HL-60/S4 treated with phorbol 12-myristate 13-acetate at 8.2 ng/mL for 4 days and 3 days (cell line): ENCODE measurements around the gene RBPJ.
"Not testable (repeated sequence)": the region's sequence is repeated elsewhere in the genome, so short reads cannot be mapped to it uniquely, and the experiment has no call there.

Source experiments
- in situ Hi-C: fragments of 300-500 bp; cut with MboI; formaldehyde crosslinking; loops from 2 replicates; pipeline ENCODE4 v1.15.0; 2022; ENCODE audit warnings: low sequenced_read_pairs

The RBPJ gene

DNA sequence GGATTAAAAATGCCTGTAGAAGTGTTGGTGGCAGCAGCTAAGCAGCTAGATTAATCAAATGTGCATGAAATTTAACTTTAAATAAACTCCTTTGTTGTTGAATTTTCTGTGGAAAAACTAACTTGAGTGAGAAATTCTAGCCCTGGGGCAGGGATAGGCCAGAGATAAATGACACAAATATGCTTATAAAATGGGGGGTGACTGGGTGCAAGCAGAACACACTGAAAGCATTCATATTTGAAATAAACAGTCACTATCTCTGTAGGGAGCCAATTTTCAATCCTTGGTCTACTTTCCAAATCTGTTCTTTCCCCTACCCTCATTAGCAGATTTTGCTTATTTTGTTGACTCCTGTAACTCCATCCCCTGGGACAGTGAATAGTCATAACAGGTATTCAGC lies 47.9 kb downstream of the RBPJ start:
- in situ Hi-C loops, result no loop called here

- in situ Hi-C loops, result no loop called here
Measured at GRCh38 chr4:26369132-26369531, 48.3 kb downstream of the RBPJ start.

DNA sequence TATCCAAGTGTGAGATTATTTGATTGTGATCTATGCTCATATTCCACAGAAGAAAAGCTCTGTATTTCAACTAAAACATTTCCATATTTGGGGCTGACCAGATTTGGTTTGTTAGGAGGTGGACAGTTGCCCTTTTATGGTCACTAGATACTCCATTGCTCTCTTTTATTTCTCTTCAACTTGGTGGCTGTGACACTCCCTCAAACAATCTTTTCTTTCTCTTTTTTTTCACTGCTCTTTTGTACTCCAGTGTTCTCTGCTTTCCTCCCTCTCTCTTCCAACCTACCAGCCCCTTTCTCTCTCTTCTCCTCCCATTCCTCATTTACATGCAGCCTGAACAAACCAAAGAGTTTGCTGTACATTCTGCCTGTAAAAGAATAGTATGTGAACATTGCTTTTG lies 48.8 kb downstream of the RBPJ start:
- in situ Hi-C loops, result no loop called here

DNA sequence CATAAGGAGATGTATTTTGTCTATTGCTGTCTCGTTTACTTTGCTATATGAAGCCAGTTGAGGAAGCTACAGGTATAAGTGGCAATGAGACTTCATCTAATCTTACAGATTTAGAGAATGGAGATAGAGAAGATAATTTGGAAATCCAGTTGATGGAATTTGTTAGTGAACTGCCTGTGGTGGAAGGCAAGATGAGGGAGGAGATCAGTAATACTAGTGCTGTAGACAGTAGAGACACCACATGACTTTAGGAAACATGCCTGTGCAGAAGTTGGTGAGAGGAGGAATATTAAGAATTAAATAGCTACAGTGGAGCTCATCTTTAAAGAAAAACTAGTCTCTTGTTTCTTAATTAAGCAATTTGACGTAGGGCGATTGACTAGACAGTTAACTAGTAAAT lies 51.3 kb downstream of the RBPJ start:
- in situ Hi-C loops, result no loop called here

DNA sequence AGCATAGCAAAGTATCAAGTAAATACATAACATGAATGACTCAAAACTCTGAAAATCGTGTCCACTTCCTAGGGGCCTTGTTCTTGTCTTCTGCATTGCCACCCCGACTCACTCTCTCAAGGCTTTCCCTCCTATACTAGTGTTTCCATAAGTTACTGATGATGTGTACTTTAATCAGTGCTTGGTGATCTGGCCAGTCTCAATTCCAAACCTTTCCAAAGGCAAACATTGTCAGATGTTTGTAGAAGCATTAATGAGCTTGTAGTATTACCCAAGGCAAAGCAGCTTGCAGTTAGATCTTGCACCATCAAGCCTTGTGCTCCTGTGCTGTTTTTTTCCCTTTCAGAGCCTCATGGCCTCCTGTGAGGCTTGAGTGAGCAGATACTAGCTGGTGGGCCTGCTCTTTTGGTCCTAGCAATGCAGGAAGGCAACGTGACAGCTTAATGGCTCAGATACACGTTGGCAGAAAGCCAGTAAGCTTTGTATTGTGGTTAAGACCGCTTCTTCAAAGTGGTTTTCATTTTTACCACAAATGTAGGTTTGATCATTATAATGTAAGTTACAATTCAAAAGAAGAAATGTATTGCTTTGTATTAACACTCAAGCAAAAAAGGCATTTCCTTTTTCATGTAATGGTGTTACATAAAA lies 51.8 kb downstream of the RBPJ start:
- in situ Hi-C loops, result no loop called here

GRCh38 chr4:26375551-26375950 lies 54.7 kb downstream of the RBPJ start:
- in situ Hi-C loops, result no loop called here

DNA sequence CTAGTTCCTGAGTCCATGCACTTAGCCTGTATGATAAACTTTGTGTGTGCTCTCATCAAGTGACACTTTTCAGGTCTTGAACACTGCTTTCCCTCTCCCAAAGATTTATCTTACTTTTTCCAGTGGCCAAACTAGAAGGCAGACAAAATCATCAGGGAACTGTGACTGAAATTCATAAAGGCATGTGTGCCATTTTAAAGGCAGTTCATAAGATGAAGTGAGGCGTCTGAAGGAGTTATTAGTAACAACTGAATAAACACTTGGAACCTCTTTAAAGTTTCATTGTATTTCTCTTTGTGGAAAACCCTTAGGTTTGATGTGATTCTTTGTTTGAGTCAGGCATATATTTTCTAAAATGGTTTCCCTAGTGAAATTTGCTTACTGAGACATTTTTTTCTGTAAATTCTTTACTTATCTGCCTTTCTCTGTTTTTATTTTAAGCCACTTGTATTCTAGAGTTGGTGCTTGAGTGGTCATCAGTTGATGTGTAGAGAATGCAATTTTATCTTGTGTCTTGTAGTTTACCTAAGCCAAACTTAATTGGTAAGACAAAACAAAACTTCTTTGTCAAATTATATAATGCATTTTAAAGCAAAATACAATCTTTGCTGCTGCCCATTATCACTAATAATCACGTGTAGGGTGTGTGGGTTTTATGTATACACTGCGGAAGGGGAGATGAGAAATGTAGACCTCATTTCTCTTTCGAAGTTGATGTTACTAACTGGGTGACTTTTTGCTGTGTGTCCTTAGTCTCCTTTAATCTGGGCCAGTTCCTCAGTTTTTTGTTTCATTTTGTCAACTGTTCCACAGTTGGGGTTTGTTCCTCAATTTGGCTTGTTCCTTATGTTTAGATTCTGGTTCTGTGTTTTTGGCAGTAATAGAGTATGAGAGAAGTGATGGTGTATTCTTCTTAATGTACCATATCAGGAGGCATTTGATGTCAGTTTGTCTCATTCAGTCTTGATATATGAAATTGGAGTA lies 56.8 kb downstream of the RBPJ start:
- in situ Hi-C loops, result no loop called here

DNA sequence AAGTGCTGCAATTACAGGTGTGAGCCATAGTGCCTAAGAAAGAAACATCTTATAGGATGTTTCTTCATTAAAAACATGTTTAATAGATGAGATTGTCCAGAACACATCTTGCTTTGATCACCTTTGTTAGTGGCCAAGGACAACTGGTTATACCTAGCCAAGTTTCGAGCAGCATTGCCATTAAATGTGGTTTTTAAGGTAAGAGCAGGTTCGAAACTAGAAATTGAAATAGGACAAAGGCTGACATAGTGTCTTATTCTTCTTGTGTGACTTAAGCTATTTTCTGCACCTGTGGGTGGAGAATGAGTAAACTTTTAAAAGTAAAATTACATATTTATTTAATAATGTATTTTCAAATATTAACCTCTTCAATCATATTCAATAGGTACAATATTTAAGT lies 59.0 kb downstream of the RBPJ start:
- in situ Hi-C loops, result no loop called here

- in situ Hi-C loops, result no loop called here
Measured at GRCh38 chr4:26380740-26381139, 59.9 kb downstream of the RBPJ start.

DNA sequence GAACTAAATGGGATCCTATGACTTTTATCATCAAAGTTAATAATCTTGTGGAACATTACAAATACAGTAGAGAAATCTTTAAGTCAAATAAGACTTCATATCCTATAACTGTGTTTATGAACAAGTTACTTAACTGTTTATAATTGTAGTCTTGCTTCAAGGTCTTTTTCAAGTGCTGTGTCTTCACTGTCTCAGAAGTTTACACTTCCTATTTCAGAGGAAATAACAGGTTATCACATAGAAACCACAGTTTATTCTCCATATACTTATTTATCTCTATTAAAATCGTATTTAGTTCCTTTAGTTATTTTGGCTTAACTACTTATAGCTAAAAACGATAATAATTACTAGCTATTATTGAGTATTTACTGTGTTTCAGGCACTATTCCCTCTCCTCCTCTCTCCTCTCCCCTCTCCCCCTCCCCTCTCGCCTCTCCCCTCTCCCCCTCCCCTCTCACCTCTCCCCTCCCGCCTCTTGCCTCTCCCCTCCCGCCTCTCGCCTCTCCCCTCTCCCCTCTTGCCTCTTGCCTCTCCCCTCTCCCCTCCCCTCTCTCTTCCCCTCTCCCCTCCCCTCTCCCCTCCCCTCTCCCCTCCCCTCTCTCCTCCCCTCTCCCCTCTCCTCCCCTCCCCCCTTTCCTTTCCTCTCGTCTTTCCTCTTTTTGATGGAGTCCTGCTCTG lies 63.7 kb downstream of the RBPJ start:
- in situ Hi-C loops, result no loop called here

GRCh38 chr4:26385690-26386089 lies 64.9 kb downstream of the RBPJ start:
- in situ Hi-C loops, result no loop called here

GRCh38 chr4:26386386-26386785 lies 65.6 kb downstream of the RBPJ start:
- in situ Hi-C loops, result no loop called here

GRCh38 chr4:26388671-26389070 lies 67.9 kb downstream of the RBPJ start:
- in situ Hi-C loops, result no loop called here

DNA sequence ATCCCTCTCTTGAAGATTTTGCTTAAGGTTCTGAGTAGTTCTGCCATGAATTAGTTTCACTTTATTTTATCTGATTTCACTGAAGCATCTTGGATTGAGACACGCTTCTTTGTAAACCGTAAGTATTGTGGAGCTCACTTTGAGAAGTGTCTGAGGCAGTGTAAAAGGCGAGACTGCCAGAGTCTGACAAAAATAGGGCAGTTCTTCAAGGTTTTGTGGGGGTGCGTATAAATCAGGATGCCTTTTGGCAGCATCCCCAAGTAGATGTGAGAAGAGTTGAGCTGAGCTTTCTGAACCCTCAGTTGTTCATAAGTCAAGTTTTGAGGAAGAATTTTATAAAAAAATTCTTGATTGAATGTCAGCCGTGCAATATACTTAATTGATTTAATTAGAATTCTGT lies 76.3 kb downstream of the RBPJ start:
- in situ Hi-C loops, result no loop called here

GRCh38 chr4:26400132-26400531 lies 79.3 kb downstream of the RBPJ start:
- in situ Hi-C loops, result no loop called here

DNA sequence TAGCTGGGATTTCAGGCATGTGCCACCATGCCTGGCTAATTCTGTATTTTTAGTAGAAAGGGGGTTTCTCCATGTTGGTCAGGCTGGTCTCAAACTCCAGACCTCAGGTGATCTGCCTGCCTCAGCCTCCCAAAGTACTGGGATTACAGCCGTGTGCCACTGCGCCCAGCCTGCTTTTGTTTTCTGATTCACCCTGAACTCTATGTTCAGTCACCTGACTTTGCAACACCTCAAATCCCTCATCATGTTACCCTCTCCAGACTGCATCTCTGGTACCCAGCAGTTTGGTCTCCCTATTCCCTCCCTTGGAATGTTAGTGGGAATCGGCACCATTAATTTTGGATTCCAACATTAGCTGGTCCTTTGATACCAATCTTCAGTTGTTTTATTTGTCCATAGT lies 81.2 kb downstream of the RBPJ start:
- in situ Hi-C loops, result not testable (repeated sequence)

DNA sequence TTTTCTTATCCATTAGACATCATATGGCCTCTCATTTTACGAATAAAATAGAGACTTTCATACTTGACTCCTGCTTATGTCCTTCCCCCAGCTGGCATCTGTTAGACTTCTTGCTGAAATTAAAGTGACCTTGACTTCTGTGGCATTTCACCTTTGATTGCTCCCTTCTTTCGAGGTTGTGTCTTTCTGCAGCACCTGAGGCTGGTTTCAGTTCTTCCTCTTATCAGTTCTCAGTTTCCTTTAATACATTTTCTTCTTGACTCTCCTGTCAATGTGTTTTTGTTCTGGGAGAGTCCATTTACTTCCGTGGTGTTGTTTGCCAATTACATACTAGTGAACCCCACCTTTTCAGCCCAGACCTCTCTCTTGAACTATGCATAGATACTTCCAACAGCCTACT lies 81.6 kb downstream of the RBPJ start:
- in situ Hi-C loops, result no loop called here

DNA sequence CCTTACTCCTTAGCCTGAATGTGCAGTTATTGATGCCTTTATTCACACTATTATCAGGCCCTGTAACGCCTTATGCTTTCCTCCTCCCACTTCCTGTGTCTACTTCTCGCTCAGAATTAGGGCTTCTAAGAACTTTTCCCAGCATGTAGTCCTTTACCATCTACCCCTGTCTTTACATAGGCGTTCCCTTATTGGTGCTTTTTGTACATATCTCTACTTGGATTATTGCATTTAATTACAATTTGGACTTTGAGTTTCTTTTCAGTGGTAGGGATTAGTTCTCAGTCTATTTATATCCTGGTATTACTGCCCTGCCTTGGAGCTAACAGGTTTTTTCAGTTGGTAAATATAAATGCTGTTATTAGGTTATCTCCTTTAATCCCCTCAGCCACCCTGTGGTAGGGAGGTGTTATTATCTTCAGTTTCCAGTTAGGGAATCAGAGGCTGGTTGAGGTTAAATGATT lies 84.0 kb downstream of the RBPJ start:
- in situ Hi-C loops, result no loop called here

- in situ Hi-C loops, result no loop called here
Measured at GRCh38 chr4:26406346-26406975, 85.6 kb downstream of the RBPJ start.

DNA sequence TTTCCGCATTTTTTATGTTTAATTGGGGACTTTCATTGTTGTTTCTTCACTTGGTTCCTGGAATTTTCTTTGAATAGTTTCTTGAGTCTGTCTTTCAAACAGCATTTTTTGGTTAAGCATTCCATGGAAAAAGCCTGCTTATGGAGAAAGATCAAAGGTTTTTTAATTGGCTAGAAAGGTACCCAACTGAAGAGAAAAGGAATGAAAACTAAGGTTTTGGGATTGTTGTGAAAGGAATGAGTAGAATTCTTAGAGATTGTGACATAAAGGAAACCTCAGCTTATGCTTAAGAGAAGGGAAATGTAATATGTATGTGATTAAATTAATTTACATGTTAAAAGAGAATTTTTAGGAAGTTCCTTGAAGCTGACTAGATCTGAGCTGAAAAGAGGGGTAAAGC lies 86.7 kb downstream of the RBPJ start:
- in situ Hi-C loops, result no loop called here
